SU-DHL-6 (cell line): ENCODE results near the gene ANTXR2.

Source experiments
- CTCF ChIP-seq: fragments of 200-600 bp; sonication (generic); IDR thresholded peaks from one replicate; pipeline ENCODE4 v1.5.1; 2017; ENCODE audit warnings: antibody characterized with exemption, mild to moderate bottlenecking, low read length, moderate library complexity; ENCODE audit not compliant: insufficient read depth, poor library complexity, severe bottlenecking
- EZH2phosphoT487 ChIP-seq: fragments of 200-600 bp; sonication (generic), shearing (Covaris generic); conservative IDR thresholded peaks from 2 replicates; pipeline ENCODE4 v1.6.1; 2018; ENCODE audit warnings: mild to moderate bottlenecking, antibody characterized with exemption, low read length, moderate library complexity, mixed read lengths

- TF ChIP-seq CTCF (no peak), EZH2phosphoT487 (no peak)
Measured at GRCh38 chr4:80113615-80114014, 40.6 kb upstream of the ANTXR2 start.
